ENCODE results near the gene TMEM209.
A peak's percentile ranks its signal among the peaks of the same experiment; 100 is the strongest.
"Not testable (repeated sequence)": the region's sequence is repeated elsewhere in the genome, so short reads cannot be mapped to it uniquely, and the experiment has no call there.

The TMEM209 gene

GRCh38 chr7:130157700-130158099, 47.5 kb downstream of the TMEM209 start:
- no peak for DNase-seq

DNA sequence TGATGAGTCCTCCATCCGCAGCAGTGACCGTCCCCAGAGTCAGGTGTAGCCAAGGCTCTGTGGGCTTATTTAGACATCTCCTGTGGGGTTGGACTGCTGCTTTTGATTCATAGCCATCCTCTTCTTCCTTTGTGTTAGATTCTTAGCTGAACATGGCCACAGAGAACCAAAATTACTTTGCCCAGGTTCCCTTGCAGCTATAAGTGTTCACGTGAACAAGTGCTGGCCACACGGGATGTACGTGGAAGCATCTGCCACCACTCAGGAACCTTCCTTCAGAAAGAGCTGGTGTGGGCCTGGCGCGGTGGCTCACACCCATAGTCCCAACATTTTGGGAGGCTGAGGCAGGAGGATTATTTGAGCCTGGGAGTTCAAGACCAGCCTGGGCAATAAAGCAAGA, 49.1 kb downstream of the TMEM209 start:
- no peak for DNase-seq

GRCh38 chr7:130154501-130155317, 50.5 kb downstream of the TMEM209 start:
- DNase-seq = peak; percentile 69

DNA sequence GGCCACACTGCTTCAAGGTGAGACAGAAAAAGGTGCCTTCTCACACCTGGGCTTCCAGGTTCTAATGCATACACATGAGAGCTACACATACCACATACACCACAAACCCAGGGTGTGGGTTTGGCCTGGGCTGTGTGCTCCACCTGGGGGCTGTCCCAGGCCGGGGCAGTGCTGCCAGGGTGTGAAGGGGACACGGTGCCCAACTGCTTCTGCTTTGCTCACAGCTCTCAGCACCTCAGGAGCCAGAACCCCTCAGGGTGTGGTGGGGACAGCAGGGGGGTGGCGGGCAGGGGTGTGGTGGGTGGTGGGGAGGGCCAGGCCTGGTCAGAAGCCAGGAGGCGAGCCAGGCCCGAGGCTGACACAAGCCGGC, 51.1 kb downstream of the TMEM209 start:
- no peak for DNase-seq

DNA sequence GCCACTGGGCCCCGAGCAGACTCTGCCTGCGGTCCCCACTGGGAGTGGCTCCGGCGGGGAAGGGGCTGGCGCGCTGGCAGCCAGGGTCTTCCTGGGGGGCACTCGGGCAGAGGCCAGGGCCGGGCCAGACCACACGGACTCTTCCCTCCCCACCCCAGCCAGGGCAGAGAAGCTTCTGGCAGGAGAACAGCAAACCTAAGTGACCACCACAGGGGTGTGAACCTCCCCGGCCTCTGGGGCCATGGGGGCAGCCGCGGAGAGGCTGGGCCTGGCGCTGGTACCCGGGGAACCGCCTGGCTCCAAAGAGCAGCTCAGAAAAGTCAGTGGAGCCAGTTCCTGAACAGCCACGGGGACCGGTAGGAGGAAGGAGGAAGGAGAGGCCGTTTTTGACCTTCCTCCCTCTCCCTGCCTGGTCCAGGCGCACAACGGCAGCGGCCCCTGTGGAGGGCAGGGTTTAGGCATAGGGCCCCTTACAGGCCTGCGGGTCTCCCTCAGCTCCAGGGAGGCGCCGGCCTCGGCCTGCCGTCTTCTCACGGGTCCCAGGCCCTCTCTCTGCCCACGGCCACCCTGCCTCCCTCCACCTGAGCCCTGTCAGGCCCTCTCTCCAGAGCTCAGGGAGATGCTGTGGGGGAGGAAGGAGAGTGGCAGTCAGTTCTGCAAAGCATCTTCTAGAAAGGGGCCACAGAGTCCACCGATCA, 51.8 kb downstream of the TMEM209 start:
- DNase-seq = no peak

- DNase-seq = no peak
These were observed 52.6 kb downstream of the TMEM209 start for GRCh38 chr7:130152493-130153210.

DNA sequence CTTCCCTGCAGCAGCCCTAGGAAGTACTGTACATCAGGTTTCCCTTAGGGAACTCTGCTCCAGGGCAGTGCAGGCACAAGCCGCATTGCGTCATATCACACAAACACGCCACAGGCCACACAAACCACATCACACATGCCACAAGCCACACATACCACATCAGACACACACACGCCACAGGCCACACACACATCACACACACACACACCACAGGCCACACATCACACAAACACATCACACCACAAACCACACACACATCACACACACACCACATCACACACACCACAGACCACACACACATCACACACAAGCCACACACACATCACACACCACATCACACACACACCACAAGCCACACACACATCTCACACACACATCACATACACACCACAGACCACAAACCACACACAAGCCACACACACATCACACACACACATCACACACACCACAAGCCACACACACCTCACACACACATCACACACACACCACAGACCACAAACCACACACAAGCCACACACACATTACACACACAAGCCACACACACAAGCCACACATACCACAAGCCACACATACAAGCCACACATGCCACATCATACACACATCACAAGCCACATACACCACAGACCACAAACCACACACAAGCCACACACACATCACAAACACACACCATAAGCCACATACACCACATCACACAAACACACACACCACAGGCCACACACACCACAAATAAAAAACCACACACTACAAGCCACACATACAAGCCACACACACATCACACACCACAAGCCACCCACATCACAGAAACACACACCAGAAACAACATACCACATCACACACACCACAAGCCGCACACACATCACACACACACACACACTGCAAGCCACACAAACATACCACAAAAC, 53.4 kb downstream of the TMEM209 start:
- no peak for DNase-seq

DNA sequence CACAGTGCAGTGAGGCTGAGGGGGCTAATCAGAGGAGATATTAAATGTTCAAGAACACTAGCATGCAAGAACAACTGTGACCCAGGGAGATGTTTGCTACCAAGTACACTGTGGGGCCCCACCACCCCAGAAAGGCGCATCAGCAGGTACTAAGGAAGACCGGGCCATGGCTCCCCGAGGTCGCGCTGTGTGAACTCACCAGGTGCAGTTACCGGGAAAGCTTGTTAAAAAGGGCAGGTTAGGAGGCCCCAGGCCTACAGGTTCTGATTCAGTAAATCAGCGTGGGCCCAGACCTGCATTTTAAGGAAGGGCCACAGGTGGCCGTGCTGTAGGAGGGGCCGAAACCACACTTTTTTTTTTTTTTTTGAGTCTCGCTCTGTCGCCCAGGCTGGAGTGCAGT, 54.6 kb downstream of the TMEM209 start:
- no peak for DNase-seq

DNA sequence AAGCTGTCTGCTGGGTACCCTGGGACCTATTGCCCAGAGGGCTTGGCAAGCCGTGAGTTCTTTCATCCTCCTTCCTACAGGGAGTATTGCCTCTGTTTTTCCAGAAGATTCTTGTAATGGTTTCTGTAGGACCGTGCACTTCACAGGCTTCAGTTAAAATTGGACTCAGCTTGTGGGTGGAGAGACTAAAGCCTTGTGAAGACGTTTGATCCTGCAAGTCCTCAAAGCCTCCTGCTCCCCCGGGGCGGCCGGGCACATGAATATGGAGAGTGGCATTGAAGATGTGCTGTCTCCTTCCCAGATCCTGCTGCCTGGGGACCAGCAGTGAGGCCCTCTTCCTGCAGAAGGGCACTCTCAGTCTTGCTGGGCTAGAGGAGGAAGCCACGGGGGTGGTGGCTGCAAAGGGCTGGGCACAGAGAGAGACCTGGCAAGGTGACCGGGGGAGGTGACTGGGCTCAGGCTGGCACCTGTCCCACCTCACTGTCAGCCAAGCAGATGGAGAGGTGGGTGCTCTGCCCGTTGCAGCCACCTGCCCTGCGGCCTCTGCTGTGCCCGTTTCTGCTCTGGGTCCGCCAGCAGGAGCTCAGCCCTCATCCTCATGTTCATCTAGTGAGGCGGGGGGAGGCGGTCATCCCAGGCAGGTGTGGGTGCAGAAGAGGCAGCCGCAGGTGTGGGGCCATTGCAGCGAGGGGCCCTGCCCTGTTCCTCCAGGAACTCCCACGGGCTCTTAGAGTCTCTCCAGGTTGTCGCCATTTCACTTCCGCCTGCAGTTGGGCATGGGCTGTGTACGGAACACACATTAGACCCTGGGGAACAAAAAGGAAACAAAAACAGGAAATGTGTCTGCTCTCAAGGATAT, 55.7 kb downstream of the TMEM209 start:
- DNase-seq = peak; percentile 23

DNA sequence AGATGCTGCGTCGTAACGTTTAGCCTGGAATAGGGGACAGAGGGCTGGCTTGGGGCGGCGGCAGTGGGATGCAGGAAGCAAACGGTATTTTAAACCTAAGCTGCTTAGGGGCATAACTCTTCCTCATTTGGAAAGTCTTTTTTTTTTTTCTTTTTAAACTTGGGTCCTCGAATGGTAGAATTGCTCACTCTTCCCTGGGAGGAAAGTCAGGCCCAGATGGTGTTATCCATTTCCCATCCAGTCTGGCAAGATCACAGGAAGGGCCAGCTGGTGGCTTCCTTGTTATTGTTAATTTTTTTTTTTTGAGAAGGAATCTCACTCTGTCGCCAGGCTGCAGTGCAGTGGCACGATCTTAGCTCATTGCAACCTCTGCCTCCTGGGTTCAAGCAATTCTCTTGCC, 56.6 kb downstream of the TMEM209 start:
- DNase-seq = no peak

- DNase-seq = no peak
These were observed 57.4 kb downstream of the TMEM209 start for GRCh38 chr7:130147710-130148325.

GRCh38 chr7:130146693-130147405, 58.4 kb downstream of the TMEM209 start:
- no peak for DNase-seq

DNA sequence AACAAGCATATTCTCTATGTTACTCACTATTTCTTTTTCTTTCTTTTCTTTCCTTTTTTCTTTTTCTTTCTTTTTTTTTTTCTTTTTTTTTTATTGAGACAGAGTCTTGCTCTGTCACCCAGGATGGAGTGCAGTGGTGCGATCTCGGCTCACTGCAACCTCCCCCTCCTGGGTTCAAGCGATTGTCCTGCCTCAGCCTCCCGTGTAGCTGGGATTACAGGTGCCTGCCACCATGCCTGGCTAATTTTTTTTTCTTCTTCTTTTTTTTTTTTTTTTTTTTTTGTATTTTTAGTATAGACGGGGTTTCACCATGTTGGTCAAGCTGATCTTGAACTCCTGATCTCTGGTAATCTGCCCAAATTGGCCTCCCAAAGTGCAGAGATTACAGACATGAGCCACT, 59.1 kb downstream of the TMEM209 start:
- not testable (repeated sequence) for DNase-seq

DNA sequence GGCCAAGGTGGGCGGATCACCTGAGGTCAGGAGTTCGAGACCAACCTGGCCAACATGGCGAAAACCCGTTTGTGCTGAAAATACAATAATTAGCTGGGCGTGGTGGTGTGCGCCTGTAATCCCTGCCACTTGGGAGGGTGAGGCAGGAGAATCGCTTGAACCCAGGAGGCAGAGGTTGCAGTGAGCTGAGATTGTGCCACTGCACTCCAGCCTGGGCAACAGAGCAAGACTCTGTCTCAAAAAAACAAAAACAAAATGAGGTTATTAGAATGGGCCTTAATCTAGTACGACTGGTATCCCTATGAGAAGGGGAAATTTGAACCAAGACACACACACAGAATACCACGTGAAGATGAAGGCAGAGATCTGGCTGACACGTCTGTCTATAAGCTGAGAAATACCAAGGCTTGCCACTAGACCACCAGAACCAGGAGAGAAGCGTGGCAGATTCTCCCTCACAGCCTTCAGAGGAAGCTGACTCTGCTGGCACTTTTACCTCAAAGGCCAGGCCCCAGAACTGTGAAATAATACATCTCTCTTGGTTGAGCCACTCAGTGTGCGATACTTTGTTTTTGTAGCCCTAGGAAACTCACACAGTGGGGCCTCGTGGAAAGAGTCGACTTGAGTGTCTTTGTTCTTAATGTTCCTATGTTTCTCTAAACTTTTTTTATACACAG, 59.6 kb downstream of the TMEM209 start:
- DNase-seq = no peak

- DNase-seq = no peak
These were observed 60.7 kb downstream of the TMEM209 start for GRCh38 chr7:130144312-130145171.

GRCh38 chr7:130143986-130144311, 61.3 kb downstream of the TMEM209 start:
- DNase-seq = no peak

DNA sequence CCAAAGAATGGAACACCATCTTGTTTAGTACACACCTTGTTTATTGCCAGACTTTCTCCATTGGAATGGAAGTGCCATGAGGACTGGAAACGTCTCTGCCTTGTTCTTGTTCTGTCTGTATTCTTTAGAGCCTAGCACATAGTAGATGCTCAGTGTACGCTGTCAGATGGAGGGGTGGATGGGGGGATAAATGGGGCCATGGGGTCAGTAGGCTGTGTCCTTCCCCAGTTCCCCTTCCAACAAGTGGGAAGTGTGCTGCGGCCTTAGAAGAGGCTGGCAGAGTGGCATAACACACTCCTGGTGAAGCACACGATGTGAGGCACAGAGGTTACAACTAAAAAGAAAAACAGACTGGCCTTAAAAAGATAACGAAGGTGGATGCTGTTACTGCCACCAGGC, 61.9 kb downstream of the TMEM209 start:
- DNase-seq = no peak

- DNase-seq = no peak
These were observed 62.4 kb downstream of the TMEM209 start for GRCh38 chr7:130142654-130143333.

All from NCI-H774 (cell line).